Amniotic stem cell (primary cell): Measurements from ENCODE around the gene ZNF438.
"Not testable (repeated sequence)": the region's sequence is repeated elsewhere in the genome, so short reads cannot be mapped to it uniquely, and the experiment has no call there.

Source experiments
- DNase-seq: peaks from one replicate; lab custom pipeline; 2025; lab: John Stamatoyannopoulos, UW

ZNF438 gene

GRCh38 chr10:31051703-31052102 lies 20.0 kb upstream of the ZNF438 start:
- DNase-seq = no peak

- no peak for DNase-seq
Observed at GRCh38 chr10:31042670-31043069, 11.0 kb upstream of the ZNF438 start.

- DNase-seq = no peak
Observed at GRCh38 chr10:31041011-31041410, 9.3 kb upstream of the ZNF438 start.

GRCh38 chr10:31039006-31039405 lies 7.3 kb upstream of the ZNF438 start:
- not testable (repeated sequence) for DNase-seq

- no peak for DNase-seq
Observed at GRCh38 chr10:31037749-31038148, 6.1 kb upstream of the ZNF438 start.

GRCh38 chr10:31036209-31036608 lies 4.5 kb upstream of the ZNF438 start:
- DNase-seq = no peak

GRCh38 chr10:31035266-31035798 lies 3.7 kb upstream of the ZNF438 start:
- no peak for DNase-seq

- peak; percentile 45 for DNase-seq
Observed at GRCh38 chr10:31034098-31034909, 2.6 kb upstream of the ZNF438 start.

GRCh38 chr10:31033147-31033546 lies 1.5 kb upstream of the ZNF438 start:
- no peak for DNase-seq

GRCh38 chr10:31032258-31033132 lies 830 bp upstream of the ZNF438 start:
- peak; percentile 78 for DNase-seq

- DNase-seq = no peak
Observed at GRCh38 chr10:31031205-31031557, 484 bp downstream of the ZNF438 start.

GRCh38 chr10:31030800-31031199 lies 865 bp downstream of the ZNF438 start:
- DNase-seq = no peak

- DNase-seq = no peak
Observed at GRCh38 chr10:31030260-31030659, 1.4 kb downstream of the ZNF438 start.

GRCh38 chr10:31028081-31028480 lies 3.6 kb downstream of the ZNF438 start:
- DNase-seq = no peak

GRCh38 chr10:31026279-31026678 lies 5.4 kb downstream of the ZNF438 start:
- DNase-seq = not testable (repeated sequence)

- no peak for DNase-seq
Observed at GRCh38 chr10:31025142-31025541, 6.5 kb downstream of the ZNF438 start.

- DNase-seq = no peak
Observed at GRCh38 chr10:31023558-31023957, 8.1 kb downstream of the ZNF438 start.

- no peak for DNase-seq
Observed at GRCh38 chr10:31020209-31020608, 11.5 kb downstream of the ZNF438 start.

GRCh38 chr10:31018962-31019361 lies 12.7 kb downstream of the ZNF438 start:
- DNase-seq = no peak

GRCh38 chr10:31018356-31018750 lies 13.3 kb downstream of the ZNF438 start:
- DNase-seq = no peak

- DNase-seq = no peak
Observed at GRCh38 chr10:31017534-31018355, 13.9 kb downstream of the ZNF438 start.
